GM12872 (cell line): Measurements from ENCODE around the gene RNF114.

ENCODE experiments used
- TF ChIP-seq, protein P1 (sequence below): IDR thresholded peaks from 3 replicates; pipeline ENCODE4 v1.5.1; 2011; ENCODE audit warnings: low read depth, mild to moderate bottlenecking, low read length, moderate library complexity; ENCODE audit not compliant: insufficient read depth

Gene RNF114

DNA sequence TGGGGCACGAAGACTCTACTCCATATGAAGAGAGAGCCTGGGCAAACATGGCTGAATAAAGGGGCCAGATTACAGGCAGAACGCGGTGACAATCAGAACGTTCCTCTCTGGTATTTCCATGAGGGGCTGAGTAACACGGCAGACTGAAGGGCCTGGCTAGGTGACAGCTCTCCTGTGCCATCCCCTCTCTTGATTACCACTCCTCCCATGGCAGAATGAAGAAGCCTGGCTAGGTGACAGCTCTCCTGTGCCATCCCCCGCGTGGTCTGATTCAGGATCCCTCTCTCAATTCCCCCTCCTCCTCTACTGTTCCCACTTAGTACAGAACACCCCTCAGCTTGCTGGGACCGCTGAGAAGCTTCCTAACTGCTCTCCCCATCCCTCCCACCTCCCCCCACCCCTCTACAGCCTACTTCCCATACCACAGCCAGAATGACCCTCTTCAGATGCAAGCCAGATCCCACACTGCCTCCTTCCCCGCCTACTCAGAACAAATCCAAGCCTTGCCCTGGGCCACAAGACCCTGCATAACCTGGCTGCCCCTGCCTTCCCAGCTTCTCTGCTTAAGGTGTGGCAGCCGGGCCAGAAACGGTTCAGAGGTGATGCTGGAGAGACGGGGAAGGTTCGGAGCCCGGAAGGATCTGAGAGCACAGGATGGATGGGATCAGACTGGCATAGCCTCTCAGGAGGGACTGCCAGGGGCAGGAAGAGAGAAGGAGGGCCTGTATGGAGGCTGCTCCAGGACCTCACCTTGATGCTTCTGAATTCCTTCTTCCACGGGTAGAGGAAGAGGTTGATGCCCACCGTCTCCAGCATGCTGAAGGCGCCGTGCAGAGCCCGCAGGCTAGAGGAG is 28.6 kb upstream of the RNF114 start:
- TF ChIP-seq, protein P1, sequence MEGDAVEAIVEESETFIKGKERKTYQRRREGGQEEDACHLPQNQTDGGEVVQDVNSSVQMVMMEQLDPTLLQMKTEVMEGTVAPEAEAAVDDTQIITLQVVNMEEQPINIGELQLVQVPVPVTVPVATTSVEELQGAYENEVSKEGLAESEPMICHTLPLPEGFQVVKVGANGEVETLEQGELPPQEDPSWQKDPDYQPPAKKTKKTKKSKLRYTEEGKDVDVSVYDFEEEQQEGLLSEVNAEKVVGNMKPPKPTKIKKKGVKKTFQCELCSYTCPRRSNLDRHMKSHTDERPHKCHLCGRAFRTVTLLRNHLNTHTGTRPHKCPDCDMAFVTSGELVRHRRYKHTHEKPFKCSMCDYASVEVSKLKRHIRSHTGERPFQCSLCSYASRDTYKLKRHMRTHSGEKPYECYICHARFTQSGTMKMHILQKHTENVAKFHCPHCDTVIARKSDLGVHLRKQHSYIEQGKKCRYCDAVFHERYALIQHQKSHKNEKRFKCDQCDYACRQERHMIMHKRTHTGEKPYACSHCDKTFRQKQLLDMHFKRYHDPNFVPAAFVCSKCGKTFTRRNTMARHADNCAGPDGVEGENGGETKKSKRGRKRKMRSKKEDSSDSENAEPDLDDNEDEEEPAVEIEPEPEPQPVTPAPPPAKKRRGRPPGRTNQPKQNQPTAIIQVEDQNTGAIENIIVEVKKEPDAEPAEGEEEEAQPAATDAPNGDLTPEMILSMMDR: no peak

DNA sequence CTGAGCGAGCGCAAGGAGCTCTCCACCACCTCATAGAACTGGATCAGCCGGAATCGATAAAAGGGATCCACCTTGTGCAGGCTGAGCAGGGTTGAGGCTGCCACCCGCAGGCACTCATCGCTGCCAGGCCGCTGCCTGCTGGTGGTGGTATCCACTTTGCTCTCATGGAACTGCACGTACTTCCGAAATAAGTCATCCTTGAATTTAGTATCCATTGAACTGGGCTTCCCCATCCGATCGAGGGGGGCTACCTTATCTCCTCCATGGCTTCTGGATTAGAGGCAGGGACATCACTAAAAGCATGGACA is 28.0 kb upstream of the RNF114 start:
- TF ChIP-seq, protein P1: no peak

DNA sequence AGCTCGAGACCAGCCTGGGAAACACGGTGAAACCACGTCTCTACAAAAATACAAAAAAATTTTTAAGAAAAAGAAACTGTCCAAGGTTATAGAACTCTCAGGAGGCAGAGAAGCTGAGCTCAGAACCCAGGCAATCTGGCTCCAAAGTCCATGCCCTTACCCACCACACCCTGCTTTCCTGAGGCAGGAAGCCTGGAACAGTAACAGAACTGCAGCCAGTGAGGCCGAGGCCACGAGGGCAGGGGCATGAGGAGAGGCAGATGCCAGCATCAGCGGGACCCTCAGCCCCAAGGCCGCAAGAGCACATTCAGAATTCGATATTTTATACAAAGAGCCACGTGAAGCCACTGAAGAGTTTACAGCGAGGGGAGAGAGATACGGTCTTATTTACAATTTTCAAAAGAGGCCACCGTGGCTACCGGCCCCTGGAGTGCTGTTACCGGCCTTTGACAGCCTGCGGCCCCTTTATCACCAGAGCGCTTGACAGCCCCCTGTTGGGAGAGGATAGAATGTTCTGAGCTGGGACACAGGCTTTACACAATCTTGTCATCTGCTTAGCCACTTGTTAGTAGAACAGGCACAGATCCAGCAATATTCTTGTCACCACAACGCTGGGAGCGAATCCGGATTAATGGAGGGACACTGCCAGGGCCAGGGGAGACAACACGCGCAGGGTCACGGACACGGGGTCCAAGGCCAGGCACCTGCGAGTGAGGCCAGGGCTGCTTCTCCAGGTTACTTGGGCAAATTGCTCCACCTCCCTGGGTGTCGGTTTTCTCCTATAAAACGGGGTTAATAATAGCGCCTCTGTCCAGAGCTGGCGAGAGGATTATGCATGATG is 26.5 kb upstream of the RNF114 start:
- TF ChIP-seq, protein P1: 0 out of 3 replicates have a peak, but pooled peaks have one; percentile 19

DNA sequence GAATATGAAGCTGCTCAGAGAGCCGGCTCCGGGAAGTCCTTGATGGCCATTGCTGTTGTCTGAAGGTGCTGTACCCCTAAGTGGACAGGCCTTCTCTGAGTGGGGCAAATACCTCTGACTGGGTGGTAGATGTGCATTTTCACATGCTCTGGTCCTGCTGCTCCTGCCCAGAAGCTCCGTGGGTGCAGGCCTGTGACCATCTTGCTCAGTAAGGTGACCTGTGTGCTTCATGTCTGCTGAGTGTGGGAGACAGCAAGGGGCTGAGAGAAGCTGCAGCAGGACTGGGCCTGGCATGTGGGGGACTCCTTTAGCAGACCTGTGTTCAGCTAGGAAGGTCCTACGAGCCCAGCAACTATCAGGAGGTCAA is 25.9 kb upstream of the RNF114 start:
- TF ChIP-seq, protein P1: no peak

DNA sequence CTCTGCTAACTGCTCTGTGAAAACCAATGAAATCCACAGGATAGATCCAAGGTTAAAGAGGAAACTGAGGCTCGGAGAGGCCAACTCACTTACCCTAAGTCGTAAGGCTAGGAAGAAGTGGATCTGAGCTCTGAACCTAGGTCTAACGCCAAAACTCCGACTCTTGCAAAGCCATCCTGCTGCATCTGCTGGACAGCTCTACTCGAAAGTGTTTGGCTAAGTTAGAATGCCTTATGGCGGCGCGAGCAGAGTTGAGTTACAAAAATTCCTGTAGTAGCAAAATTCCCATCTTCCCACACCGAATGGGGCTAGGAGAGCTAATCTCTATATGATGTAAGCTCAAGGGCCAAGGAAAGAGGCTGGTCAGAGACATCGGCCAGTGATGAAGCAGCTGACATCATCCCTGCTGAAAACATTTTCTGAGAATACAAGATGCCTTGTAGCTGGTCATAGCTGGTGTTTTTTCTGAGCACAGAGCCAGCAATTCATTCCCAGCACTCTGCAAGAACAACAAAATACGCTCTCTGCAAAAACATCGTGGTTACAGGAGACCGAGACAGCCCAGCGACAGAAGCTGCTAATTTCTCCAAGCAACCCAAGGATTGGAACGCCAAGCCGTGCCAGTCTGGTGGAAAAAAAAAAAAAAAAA is 22.7 kb upstream of the RNF114 start:
- TF ChIP-seq, protein P1: no peak

DNA sequence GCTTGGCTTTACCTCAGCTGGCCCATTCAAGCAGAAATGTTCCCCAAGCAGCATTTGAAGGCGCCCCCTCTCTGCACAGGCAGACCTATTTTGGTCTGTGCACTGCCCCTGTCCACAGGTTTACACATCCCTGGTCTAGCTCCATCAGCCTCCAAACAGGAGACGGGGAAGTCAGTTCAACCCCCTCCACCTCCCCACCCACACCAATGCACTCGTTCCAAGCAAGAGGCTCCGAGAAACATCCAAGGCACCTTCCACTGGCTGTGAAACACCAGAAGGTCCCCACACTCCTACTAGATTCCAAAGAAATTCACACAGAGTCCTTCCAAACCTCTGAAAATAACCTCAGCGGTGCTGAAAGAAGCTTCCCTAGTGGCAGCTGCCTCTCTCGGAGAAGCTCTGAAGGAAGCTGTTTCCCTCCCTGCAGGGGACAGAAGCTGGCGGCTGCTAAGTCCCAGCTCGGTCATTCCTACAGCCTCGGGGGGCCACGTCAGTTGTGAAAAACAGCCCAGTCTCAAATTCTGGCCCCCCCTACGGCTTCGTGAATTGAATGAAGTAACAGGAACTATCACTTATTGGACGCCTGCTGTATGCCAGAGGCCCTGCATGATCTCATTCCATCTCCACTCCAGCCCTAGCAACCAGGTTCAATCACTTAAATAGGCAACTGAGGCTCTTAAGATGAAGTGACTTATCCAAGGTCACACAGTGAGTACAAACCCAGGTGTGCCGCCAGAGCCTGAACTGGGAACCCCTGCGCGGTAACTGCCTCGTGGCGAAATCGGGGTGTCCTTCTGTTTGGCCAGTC is 21.7 kb upstream of the RNF114 start:
- TF ChIP-seq, protein P1: no peak

DNA sequence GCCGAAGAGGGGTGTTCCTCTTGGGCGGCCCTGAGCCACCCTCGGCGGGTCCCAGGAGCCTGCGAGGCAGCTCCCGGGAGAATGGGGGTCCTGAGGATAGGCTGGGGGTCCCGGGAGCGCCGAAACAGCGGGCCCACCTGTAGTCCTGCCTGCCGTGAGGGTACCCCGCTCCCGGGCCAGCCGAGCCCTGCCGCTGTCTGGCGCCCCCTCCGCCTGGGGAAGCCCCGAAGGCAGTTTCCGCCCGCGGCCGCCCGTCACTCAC is 21.1 kb upstream of the RNF114 start:
- TF ChIP-seq, protein P1: no peak
